Ramos (cell line): ENCODE data around the gene C17orf100.

Source experiments
- in situ Hi-C: fragments of 300-500 bp; cut with MboI; formaldehyde crosslinking; loops from one replicate; pipeline ENCODE4 v1.14.3; 2022; ENCODE audit warnings: low sequenced_read_pairs; ENCODE audit not compliant: unreplicated experiment

The C17orf100 gene

DNA sequence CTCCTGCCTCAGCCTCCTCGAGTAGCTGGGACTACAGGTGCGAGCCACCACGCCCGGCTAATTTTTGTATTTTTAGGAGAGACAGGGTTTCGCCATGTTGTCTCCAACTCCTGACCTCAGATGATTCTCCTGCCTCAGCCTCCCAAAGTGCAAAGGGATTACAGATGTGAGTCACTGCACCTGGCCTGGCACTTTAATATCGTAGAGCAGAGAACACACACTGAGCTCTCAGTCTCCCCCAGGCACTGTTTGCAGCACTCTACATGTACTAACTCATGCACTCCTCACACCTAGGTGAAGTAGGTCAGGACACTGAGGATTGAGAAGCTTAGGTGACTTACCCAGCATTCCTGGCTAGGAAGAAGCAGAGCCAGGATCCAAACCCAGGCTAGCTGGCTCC, 15.0 kb downstream of the C17orf100 start:
- in situ Hi-C loops = loop anchor here (25.0 kb wide), 1 partner anchor 346 kb away; the partner anchor contains the start of genes BCL6B and RNASEK

DNA sequence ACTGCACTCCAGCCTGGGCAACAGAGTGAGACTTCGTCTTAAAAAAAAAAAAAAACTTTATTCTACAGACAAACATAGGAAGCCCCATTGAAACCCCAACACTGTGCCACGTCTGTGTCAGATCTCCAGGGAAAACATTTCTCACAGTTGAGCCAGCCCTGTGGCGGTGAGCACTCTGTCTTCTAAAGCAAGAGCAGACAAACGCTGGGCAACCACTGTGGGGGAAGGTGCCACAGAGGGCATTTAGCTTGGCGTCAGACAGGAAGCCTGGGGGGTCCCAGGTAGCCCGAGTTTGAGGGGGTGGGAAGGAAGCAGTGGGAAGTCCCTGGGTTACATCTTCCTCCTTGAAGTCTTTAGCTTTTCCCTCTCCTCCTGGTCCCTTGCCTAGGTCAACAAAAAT, 16.0 kb downstream of the C17orf100 start:
- in situ Hi-C loops = loop anchor here (25.0 kb wide), 1 partner anchor 345 kb away; the partner anchor contains the start of genes BCL6B and RNASEK

DNA sequence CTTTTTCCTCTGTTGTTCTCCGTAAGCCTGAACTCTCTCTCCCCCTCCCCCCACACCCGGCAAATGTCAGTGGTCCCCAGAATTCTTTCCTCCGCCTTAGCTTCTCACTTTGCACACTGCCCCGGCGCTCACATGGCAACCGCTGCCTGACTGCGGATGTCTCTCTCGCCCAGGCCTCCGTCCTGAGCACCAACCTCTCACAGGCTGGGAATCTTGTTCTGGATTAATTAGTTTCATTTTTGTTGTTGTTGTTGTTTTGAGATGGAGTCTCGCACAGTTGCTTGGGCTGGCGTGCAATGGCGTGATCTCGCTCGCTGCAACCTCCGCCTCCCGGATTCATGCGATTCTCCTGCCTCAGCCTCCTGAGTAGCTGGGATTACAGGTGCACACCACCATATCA, 16.7 kb downstream of the C17orf100 start:
- in situ Hi-C loops = loop anchor here (25.0 kb wide), 1 partner anchor 344 kb away; the partner anchor contains the start of genes BCL6B and RNASEK

DNA sequence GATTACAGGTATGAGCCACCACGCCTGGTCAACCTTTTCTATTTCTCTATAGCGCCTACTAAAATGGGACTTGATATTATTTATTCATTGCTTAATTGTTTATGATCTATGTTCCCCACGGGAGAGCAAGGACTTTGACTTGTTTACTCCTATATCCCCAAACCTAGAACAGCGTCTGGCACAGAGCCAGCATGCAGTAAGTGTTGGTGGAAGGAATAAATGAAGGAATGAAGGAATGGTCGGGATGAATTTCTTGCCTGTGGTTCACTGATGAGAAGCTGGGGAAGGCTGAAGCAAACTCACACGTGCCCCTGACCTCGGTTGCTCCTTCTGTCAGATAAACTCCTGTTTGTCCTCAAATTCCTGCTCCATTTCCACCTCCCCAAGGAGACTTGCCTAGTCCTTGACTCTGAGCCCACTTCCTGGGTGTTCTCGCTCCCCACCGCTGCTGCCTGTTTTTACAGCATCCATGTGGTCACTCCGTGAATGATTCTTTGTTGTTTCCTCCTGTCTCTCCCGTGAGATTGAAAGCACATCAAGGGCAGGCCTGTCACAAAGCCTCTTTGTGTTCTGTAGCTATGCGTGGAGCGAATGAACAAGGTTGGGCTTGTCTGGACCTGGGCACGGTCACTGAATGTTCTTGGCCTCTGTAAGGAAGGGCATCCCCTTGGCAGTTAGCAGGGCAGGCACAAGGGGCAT, 17.3 kb downstream of the C17orf100 start:
- in situ Hi-C loops = loop anchor here (25.0 kb wide), 1 partner anchor 343 kb away; the partner anchor contains the start of genes BCL6B and RNASEK

DNA sequence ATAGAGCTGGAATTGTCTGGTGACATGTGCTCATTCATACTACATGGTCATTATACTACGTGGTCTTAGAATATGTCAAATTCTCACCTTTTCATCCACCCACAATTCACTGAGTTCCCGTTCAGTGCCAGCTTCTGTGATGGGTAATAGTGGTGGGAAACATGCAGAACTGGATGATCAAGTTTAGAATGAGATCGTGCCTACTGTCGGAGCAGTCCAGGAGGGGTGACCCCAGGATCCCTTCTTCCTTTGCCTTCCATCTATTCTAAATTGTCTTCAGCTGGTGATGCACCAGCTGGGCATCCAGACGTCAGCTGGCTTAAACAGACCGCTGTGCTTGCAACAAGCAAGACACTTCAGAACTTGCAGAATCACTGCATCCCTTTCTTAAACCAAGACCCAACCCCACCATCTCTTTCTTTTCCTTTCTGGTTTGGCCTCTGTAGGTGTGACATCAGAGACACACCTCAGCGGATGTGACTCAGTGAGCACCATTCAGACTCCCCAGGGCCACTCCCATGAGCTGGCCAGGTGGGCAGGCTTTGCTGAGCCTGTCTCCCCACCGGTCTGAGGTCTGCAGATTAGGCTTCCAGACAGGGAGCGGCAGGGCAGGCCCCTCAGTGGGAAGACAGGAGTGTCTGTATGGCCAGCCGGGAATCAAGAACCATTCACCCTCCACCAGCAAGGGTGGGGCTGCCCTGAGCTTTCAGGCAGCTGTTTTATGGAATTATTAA, 18.1 kb downstream of the C17orf100 start:
- in situ Hi-C loops = loop anchor here (25.0 kb wide), 1 partner anchor 343 kb away; the partner anchor contains the start of genes BCL6B and RNASEK

DNA sequence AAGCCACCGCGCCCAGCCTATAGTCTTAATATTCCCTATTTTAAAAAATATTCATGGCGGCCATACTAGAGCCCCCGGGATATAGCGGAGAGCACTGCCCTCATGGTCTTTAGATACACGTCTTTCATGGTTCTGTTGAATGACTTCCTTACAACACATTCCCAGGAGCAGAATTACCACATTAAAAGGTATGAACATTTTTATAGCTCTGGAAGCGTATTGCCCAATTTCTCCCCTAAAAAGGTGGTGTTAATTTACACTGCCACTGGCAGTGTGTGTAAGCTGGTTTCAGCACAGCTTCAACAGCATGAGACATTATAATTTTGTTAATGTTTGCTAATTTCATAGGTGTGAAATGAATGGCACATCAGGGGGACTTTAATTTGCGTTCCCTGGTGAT, 19.0 kb downstream of the C17orf100 start:
- in situ Hi-C loops = loop anchor here (25.0 kb wide), 1 partner anchor 342 kb away; the partner anchor contains the start of genes BCL6B and RNASEK

DNA sequence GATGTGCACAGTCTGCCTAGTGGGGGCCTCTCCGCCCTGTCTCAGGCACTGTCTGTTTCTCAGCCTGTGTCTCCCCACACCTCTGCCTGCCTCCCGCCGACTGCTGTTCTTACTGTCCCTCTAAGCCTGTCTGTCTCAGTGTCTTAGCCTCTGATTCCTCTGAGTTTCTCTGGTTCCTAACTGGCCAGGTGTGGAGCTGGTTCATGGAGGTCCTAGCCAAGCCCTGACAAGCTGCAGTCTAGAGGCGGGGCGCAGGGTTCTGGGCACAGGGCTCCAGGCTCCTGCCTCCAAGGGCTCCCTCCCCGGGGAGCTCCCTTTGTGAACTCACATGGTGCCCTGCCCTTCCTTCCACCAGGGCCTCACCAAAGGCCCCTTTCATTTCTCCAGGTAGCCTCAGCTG, 19.4 kb downstream of the C17orf100 start:
- in situ Hi-C loops = loop anchor here (25.0 kb wide), 1 partner anchor 341 kb away; the partner anchor contains the start of genes BCL6B and RNASEK

DNA sequence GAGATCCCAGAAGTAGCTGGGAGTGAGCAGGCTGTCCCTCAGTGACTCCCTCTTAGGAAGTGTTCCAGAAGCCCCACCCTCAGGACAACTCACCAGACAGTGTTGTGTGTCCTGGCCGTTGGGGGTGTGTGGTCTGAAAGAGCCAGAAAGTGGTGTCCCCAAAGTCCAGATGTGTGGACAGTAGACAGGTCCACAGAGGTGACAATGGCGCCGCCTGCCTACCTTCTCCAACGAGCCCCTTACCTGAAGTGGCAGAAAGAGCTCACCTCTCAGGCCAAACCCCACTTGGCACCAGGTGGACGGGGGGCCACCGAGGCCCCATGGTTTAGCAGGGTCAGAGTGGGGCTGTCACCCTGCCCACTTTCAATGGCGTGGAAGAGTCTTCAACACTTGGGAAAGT, 19.9 kb downstream of the C17orf100 start:
- in situ Hi-C loops = loop anchor here (25.0 kb wide), 1 partner anchor 341 kb away; the partner anchor contains the start of genes BCL6B and RNASEK

DNA sequence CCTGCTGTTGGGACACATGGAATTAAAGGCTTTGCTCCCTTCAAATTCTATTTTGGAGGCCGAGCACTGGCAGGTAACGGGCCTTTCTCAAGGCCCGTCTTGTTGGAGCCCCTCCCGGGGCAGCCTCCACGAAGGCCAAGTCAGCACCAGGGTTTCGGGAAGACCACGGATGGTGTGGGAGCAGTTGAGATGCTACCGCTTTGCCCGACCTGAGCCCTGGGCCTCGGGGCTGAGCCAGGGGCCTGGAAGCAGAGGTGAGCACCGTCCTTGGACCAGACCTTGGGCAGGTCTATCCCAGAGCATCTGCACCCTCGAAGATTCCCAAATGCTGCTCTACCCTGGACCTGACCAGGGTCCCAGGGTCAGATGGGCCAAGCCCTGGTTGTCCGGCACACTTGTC, 23.0 kb downstream of the C17orf100 start:
- in situ Hi-C loops = loop anchor here (25.0 kb wide), 1 partner anchor 338 kb away; the partner anchor contains the start of genes BCL6B and RNASEK

DNA sequence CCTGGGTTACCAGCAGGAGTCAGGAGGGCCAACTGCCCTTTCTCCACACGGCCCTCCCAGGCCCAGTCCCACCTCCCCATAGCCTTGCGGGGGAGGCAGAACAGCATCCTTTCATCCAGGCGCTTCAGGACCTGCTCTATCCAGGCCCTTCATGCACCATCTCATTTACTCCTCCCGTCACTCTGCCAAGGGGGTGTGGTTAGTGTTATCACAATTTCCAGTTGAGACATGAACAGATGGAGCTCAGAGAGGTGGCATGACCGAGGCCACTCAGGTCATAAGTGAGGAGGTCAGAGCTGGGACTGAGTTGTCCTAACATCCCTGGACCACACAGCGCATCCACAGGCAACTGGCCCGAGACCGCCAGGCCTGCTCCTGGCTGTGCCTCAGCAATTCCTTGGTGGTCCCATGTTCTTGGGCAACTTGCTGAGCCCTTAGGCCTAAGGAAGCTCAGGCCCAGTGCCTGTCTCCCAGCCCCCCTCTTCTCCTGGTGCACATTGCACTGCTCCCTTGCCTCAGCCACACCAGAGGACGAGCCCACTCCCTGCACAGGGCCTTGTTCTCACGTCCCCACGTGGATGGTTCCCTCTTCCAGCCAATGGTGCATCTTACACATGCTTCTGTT, 23.8 kb downstream of the C17orf100 start:
- in situ Hi-C loops = no loop called here

DNA sequence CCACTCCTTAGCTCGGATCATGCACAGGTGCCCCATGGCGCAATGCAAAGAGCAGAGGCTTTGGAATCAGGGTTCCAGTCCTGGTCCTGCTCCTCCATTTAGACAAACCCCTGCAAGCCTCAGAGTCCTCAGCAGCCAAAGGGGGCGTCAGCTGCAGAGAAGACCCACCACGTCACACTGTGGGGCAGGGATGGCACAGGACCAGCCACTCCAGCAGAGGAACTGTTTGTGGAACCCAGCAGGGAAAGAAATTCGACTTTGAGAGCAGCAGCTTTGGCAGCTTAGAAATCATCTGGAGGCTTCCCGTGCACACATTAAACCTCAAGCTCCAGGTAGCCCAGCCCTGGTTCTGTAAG, 25.2 kb downstream of the C17orf100 start:
- in situ Hi-C loops = no loop called here

DNA sequence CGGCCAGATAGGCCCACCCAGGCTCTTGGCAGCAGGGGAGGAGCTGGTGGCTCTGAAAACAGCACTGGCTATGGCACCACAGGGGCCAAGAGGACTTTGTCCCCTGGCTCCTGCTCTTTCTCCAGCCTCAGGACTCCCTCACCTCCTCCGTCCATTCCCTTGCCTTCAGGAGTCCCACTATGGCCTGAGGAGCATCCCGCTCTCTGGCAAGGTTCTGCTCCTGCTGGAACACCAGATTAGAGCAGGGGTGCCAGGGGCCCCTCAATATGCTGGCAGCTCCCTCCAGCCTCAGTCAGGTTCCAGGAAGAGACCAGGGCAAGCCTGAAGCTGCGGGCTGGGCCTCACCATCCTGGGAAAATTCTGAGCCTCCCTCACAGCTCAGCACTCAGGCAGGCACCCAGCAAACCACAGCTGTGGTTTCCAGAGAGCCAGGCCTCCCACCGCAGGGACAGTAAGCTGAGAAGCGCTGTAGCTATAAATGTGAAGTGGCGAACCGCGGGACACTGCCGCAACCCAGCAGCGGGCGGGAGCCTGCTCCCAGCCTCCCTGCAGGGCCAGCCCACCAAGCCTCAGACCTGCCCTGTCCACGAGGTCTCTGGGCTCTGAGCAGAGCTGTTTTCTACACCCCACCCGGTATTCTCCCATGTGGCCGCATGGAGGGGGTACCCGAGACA, 25.7 kb downstream of the C17orf100 start:
- in situ Hi-C loops = no loop called here

DNA sequence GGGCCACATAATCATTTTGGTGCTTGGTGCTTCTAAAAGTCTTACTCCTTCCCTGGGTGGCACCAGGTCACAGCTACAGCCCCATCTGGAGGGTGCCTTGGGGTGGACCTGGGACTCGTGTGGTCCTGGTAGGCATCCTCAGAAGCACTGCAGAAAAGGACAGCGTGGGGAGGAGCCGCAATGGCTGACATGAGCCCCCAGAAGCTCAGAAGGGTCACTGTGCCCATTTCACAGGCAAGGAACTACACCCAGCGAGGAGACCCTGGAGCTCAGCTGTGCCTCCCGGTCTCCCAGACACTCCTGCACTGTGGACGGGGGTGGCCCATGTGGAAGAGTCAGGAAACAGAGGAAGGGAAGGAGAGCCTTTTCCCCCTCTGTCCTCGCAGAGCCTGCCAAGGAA, 26.4 kb downstream of the C17orf100 start:
- in situ Hi-C loops = no loop called here

DNA sequence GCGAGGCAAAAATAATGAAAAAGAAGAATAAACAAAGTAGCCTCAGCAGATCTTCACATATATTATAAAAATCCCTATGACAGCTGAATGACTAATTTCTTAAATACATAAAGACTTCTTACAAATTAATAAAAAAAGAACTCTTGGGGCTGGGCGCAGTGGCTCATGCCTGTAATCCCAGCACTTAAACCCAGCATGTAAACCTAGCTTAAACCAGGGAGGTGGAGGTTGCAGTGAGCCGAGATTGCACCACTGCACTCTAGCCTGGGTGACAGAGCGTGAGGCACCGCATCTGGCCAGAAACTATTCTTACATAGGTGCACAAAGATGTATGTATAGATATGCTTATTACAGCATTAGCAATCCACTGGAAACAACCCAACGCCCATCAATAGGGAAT, 27.7 kb downstream of the C17orf100 start:
- in situ Hi-C loops = no loop called here

DNA sequence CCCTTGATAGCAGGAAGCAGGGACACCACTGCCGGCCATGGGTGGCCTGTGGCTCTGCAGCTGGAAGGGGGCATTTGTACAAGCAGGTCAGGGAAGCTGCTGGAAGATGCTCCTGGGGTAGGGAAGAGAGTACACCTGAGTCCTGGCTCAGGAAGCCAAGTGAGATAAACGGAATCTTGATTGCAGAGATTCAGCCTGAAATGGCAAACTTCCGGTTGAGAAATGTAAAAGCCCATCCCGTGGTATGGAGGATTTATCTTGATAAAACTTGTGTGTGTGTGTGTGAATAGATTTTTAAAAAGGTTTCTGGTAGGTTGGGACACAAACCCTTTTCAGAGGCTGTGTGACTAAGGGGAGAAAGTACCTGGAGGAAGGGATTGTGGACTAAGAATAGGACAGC, 29.6 kb downstream of the C17orf100 start:
- in situ Hi-C loops = no loop called here

DNA sequence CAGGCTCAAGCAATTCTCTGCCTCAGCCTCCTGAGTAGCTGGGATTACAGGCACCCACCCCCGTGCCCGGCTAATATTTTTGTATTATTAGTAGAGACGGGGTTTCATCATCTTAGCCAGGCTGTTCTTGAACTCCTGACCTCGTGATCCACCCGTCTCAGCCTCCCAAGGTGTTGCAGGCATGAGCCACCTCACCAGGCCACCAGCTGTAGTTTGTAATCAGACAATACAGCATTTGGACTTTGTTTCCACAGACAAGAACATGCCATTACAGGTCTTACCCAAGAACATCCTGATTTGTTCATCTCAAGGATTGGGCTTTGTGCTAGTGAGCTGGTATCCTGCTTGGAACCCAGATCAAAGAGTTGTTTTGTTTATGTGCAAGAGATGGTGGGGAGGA, 30.1 kb downstream of the C17orf100 start:
- in situ Hi-C loops = no loop called here

DNA sequence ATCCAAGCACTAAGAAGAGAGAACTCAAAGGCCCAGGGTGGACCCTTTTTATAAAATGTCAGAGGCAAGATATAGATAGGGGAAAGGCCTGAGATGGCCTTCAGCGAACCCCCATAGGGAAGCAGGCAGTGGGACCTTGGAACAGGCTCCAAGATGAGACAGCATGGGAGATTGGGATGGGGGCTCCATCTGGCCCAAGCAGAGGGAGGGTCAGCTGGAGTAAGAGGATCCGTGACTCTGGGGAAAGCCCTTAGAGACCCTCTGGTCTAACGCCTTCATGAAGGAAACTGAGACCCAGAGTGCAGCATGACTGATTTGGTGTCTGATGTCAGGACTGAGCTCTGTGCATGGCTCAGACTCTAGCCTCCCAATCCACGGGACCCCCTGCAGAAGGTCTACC, 30.8 kb downstream of the C17orf100 start:
- in situ Hi-C loops = no loop called here

DNA sequence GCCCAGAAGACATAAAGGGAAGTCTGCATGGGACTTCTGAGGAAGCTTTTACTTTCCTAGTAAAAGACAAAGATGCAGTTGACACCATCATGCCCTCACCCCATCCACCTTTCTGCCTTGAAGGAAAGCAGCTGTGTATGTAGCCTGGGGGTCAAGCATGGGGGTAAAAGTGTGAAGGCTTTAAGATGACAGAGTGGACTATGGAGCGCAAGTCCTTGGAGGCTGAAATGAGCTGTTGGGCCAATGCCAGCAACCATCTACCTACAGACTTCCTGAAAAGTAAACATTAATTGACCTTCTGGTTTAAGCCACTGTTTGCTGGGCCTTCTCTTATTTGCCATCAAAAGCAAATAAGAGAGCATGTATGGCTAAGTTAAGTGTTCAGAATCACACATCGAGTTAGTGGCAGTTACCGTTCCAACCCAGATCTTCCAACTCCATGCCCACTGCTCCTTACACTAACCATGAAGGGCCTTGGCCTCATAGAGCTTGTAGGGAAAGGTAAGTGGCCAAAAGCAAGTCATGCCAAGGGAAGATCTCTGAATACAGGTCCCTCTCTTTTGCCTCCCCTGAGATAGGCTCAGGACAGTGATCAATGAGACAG, 31.6 kb downstream of the C17orf100 start:
- in situ Hi-C loops = no loop called here

DNA sequence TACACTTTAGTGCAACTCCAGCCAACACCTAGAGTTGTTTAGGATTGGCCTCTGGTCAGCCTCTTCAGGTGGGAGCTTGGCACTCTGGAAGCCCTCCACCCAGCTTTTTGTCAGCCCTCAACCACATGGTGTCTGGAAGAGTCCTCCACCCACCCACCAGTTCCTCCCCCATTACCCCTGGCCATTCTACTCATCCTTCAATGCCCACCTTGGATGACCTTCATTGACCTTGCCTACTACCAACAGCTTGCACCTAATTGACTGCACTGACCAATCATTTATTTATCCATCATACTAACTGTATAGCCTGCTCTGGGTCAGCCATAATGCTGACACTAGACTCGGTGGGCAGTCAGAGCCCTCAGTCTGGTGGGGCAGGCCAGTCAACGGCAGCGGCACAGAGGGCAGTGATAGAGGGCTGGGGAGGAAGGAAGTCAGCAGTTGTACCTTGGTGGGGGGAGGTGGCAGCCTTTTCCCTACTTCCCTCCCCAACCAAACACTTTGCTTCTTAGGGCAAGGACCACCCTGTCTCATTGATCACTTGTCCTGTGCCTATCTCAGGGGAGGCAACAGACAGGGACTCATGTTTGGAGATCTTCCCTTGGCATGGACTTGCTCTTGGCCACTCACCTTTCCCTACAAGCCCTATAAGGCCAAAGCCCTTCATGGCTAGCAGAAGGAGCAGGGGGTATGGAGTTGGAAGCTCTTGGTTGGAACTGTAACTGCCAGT, 32.3 kb downstream of the C17orf100 start:
- in situ Hi-C loops = no loop called here
